Loucy (cell line): ENCODE results near the gene OR10H4.

ENCODE experiments used
- H2AFZ ChIP-seq: fragments of 200-600 bp; sonication (generic); 2 replicates; pipeline ENCODE4 v1.6.0; 2016; ENCODE audit warnings: antibody characterized with exemption, mild to moderate bottlenecking, low read length, moderate library complexity
- H3F3A ChIP-seq: fragments of 200-600 bp; 2 replicates; pipeline ENCODE4 v1.6.0; 2016; ENCODE audit warnings: antibody characterized with exemption, low read depth, mild to moderate bottlenecking
- H3K27me3 ChIP-seq: fragments of 200-600 bp; sonication (generic); 2 replicates; pipeline ENCODE4 v1.6.1; 2014; ENCODE audit warnings: low read length, mild to moderate bottlenecking; ENCODE audit not compliant: insufficient read depth, poor library complexity, severe bottlenecking
- H3K36me3 ChIP-seq: fragments of 200-600 bp; sonication (generic); 2 replicates; pipeline ENCODE4 v1.6.1; 2016; ENCODE audit warnings: low read length; ENCODE audit not compliant: insufficient read depth
- H3K4me1 ChIP-seq: fragments of 200-600 bp; sonication (generic); 2 replicates; pipeline ENCODE4 v1.5.1; 2014; ENCODE audit warnings: low read length, mild to moderate bottlenecking; ENCODE audit not compliant: insufficient read depth, poor library complexity, severe bottlenecking
- H3K4me2 ChIP-seq: fragments of 200-600 bp; sonication (generic); 2 replicates; pipeline ENCODE4 v1.6.0; 2014; ENCODE audit warnings: antibody characterized with exemption, low read length, low read depth, mild to moderate bottlenecking; ENCODE audit not compliant: poor library complexity, severe bottlenecking
- H3K4me3 ChIP-seq: fragments of 200-600 bp; sonication (generic); 2 replicates; pipeline ENCODE4 v1.5.1; 2014; ENCODE audit warnings: low read length, mild to moderate bottlenecking, mixed read lengths; ENCODE audit not compliant: poor library complexity, severe bottlenecking
- H3K79me2 ChIP-seq: fragments of 200-600 bp; sonication (generic); 2 replicates; pipeline ENCODE4 v1.6.1; 2014; ENCODE audit warnings: low read length; ENCODE audit not compliant: insufficient read depth
- H3K9ac ChIP-seq: fragments of 200-600 bp; sonication (generic); 2 replicates; pipeline ENCODE4 v1.6.0; 2014; ENCODE audit warnings: mild to moderate bottlenecking, low read depth, low read length, moderate library complexity; ENCODE audit not compliant: poor library complexity, severe bottlenecking
- H3K9me2 ChIP-seq: fragments of 200-600 bp; sonication (generic); replicated peaks from 2 replicates; pipeline ENCODE4 v1.6.1; 2016; ENCODE audit warnings: low read depth, low read length, mixed read lengths
- H3K9me3 ChIP-seq: fragments of 200-600 bp; sonication (generic); 2 replicates; pipeline ENCODE4 v1.6.1; 2014; ENCODE audit warnings: mild to moderate bottlenecking, antibody characterized with exemption, low read length, low read depth; ENCODE audit not compliant: insufficient read depth
- H4K20me1 ChIP-seq: fragments of 200-600 bp; sonication (generic); 2 replicates; pipeline ENCODE4 v1.6.0; 2014; ENCODE audit warnings: antibody characterized with exemption, low read length, mild to moderate bottlenecking; ENCODE audit not compliant: insufficient read depth, poor library complexity, severe bottlenecking
- CTCF ChIP-seq: fragments of 200-600 bp; sonication (generic); conservative IDR thresholded peaks from 2 replicates; pipeline ENCODE4 v1.5.1; 2014; ENCODE audit warnings: mild to moderate bottlenecking, antibody characterized with exemption, low read length
- EZH2phosphoT487 ChIP-seq: fragments of 200-600 bp; IDR thresholded peaks from 2 replicates; pipeline ENCODE4 v1.6.1; 2018; ENCODE audit warnings: antibody characterized with exemption, mild to moderate bottlenecking, moderate library complexity, borderline replicate concordance

OR10H4 gene

GRCh38 chr19:15937771-15938170, 11.0 kb upstream of the OR10H4 start:
- Histone ChIP-seq H3K4me1 (no peaks in the 10 kb centered on the region), H3K9ac (no peak overlapping the region), H3K4me2 (no peak overlapping the region), H3K27me3 (no peaks in the 10 kb centered on the region), H3K36me3 (no peaks in the 10 kb centered on the region), H3K79me2 (no peaks in the 10 kb centered on the region), H3K9me2 (no peaks in the 10 kb centered on the region), H4K20me1 (no peaks in the 10 kb centered on the region), H3K4me3 (no peak overlapping the region), H3F3A (no peaks in the 10 kb centered on the region), H3K9me3 (peaks cover 10% of the 10 kb centered on the region; the same call in 1 of the 2 replicates), H2AFZ (no peak overlapping the region)
- no peak for TF ChIP-seq CTCF
- TF ChIP-seq EZH2phosphoT487: no peak

GRCh38 chr19:15944401-15944800, 4.4 kb upstream of the OR10H4 start:
- no peaks in the 10 kb centered on the region for H3K9me2 ChIP-seq
- H3F3A ChIP-seq: no peaks in the 10 kb centered on the region
- peaks cover 12% of the 10 kb centered on the region for H3K9me3 ChIP-seq
- no peak overlapping the region for H3K9ac ChIP-seq
- TF ChIP-seq EZH2phosphoT487: no peak
- no peak for TF ChIP-seq CTCF
- no peaks in the 10 kb centered on the region for H3K36me3 ChIP-seq
- H3K4me2 ChIP-seq: no peak overlapping the region
- H3K27me3 ChIP-seq: no peaks in the 10 kb centered on the region
- H3K4me1 ChIP-seq: no peaks in the 10 kb centered on the region
- no peak overlapping the region for H3K4me3 ChIP-seq
- no peaks in the 10 kb centered on the region for H3K79me2 ChIP-seq
- no peak overlapping the region for H2AFZ ChIP-seq
- no peaks in the 10 kb centered on the region for H4K20me1 ChIP-seq

- Histone ChIP-seq H3K27me3 (no peaks in the 10 kb centered on the region), H3K9me2 (no peaks in the 10 kb centered on the region), H3F3A (no peaks in the 10 kb centered on the region), H3K4me3 (no peak overlapping the region), H4K20me1 (no peaks in the 10 kb centered on the region), H3K79me2 (no peaks in the 10 kb centered on the region), H3K9ac (no peak overlapping the region), H3K9me3 (peaks cover 12% of the 10 kb centered on the region), H3K4me1 (no peaks in the 10 kb centered on the region), H2AFZ (no peak overlapping the region), H3K4me2 (no peak overlapping the region), H3K36me3 (no peaks in the 10 kb centered on the region)
- TF ChIP-seq CTCF: no peak
- no peak for TF ChIP-seq EZH2phosphoT487
Observed at GRCh38 chr19:15945301-15945700, 3.5 kb upstream of the OR10H4 start.
